Fibroblast of skin of left quadriceps (primary cell): ENCODE measurements around the gene EPB41L5.
A peak's percentile ranks its signal among the peaks of the same experiment; 100 is the strongest.
"Not testable (repeated sequence)": the region's sequence is repeated elsewhere in the genome, so short reads cannot be mapped to it uniquely, and the experiment has no call there.

Experiments used
- DNase-seq, 2 experiments: peaks; one replicate each; pipeline ENCODE4 v3.0.0-alpha.2; 2013; ENCODE audit warnings: low read depth in 2 of 2

The EPB41L5 gene

DNA sequence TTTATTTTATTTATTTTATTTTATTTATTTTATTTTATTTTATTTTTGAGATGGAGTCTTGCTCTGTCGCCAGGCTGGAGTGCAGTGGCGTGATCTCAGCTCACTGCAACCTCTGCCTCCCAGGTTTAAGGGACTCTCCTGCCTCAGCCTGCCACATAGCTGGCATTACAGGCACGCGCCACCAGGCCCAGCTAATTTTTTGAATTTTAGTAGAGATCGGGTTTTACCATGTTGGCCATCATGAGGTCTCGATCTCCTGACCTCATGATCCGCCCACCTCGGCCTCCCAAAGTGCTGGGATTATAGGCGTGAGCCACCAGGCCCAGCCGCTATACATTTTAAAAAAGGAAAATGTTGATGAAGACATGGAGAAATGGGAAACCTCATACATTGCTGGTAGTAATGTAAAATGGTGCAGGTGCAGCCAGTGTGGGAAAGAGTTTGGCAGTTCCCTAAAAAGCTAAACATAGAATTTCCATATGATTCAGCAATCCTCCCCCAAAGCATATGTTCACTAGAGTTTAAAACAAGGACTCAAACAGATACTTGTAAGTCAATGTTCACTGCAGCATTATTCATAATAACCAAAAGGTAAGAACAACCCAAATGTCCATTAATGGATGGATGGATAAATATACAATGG is 187.1 kb downstream of the EPB41L5 start:
- DNase-seq = not testable (repeated sequence)

DNA sequence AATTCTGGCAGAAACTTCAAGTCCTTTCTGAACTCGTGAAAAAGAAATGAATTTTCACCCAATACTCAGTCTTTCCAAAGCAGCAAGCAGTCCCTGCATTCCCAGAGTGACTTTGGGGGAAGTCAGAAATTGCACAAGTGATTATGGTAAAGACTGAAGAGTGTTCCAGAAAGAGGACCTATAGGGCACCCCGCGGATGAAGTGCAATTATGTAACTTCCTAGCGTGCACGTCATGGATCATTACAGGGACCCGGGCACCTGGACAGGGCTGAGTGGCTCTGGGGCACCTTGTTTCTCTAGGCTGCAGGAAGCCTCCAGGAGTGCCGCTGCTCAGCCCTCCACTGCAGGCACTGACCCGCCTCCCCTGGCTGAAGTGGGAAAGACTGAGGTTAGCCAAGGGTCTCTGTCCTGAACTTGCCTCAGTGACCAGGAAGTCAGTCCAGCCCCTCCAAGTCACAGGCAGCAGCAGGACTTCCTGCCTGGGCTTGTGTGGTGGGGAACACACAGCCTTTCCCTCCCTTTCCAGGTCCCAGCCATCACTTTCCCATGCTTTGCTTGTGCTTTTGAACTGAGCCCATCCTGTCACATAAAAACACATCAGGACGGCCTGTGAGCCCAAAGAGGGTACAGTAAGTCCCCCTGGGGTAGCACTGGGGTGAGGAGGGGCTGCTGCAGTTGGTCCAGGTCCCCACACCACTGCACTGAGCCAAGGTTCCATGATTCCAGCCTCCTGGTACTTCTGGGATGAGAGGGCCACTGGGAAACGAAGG is 190.6 kb downstream of the EPB41L5 start:
- DNase-seq = no peak

- no peak for DNase-seq
These were observed 191.1 kb downstream of the EPB41L5 start for GRCh38 chr2:120204022-120204405.

- DNase-seq = no peak
These were observed 191.5 kb downstream of the EPB41L5 start for GRCh38 chr2:120204417-120204816.

GRCh38 chr2:120204945-120205670 is 192.2 kb downstream of the EPB41L5 start:
- DNase-seq = no peak

- no peak for DNase-seq
These were observed 193.2 kb downstream of the EPB41L5 start for GRCh38 chr2:120206022-120206581.

DNA sequence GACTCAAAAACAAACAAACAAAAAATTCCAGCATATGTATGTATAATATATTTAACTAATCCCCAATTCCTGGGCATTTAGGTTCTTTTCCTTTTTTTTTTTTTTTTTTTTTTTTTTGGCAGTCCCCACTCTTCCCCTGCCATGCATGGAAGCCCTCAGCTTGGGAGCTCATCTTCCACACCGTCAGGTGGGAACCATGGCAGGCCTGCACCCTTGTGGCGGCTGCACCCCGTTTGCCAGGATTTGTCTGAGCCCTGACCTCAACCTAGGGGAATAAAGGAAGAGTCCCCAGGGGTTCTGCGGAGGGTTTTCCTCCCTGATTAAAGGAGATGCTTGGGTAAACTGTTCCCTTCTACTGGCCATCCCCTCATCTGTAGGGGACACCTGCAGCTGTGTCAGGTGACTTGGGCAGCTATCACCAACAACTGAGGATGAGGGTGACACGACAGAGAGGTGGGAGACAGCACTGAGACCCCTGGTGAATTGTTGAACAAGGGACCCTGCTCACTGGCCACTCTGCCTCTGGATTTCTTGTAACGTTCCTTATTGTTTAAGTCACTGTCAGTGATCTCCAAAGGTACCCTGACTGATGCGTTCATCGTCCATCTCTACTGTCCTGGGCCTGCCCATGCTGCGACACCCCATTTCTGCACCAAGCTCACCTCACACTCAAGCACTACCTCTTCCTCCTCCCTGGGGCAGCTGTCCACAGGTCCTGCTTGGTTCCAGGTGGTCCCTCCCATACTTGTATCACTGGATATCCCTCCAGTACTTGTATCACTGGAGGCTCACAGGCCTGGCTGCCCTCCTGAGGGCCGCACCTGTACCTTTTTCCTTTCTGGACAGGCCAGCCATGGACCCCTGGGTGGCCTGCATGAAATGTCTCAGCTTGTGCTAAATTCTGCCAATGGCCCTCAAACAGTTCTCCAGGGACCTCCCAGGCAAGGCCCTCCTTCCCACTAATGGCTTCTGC is 195.8 kb downstream of the EPB41L5 start:
- no peak for DNase-seq

DNA sequence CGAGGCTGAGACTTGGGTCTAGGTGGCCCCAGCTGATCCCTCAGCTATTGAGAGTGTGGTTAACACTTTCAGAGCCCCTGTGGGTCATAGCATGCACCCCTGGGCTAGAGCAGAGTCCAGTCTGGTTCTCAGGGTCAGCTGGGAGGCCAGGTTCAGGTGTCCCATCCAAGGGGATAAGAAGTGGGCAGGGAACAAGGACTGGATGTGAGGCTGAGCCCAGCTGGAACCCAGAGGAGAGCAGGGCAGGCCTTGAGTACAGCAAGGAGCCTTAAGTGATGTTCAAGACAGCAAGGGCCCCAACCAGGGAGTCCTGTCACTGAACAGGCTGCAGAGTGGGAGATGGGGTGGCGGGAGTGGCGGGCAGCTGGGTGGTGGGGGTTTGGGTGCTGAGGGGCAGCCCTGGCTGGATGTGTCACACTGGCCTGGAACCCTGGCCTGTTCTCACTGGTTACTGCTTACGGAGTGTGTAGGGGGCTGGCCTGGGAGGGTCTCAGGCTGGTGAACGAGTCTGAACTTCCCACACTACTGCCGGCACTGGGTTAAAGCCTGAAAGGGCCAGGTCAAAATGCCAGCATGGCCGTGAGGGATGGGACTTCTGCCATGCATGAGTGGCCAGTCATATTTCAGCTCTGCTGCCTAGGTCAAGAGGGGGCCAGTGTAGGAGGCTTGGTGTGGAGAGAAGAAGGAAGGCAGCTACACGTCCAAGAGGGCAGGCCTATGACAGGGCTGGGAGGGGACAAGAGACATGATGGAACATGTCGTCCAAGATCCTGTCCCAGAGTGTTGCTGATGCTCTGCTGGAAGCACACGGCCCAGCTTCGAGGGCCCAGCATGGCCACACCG is 196.8 kb downstream of the EPB41L5 start:
- no peak for DNase-seq

DNA sequence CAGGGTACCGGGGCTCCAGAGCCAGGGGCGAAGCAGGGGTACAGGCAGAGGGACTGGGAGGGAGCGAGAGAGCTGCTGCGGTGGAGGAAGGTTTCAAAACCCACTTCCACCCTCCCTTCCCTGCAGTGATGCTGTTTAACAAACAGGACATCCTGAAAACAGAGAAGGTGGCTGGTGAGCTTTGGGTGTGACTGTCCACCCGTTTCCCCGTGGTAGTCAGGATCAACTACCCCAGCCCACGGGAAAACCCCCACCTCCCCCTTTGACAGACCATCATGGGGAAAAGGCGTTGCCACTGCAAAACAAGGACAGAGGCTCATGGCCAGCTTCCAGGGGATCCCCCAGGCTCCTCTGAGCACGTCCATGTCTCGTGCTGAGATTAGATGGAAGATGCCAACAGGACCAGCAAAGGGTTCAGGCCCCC is 197.4 kb downstream of the EPB41L5 start:
- DNase-seq = no peak

GRCh38 chr2:120218181-120218580 is 205.3 kb downstream of the EPB41L5 start:
- DNase-seq = no peak

DNA sequence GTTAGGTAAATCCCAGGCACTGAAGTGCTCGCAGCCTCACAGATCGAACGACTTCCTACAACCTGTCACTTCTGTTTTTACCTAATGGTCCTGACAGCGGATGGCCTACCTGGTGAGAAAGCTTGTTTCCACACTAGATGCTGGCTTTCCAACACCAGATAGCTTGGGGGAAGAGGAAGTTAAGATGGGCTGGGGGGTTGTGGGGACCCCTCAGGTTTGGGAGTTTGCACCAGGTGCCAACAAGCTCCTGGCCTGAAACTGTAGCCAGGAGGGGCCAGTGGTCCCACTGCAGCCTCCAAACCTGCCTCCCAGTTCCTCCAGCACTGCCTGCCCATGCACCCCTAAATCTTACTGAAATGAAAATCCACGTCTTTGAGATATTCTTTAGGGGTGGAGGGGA is 206.4 kb downstream of the EPB41L5 start:
- DNase-seq = no peak

DNA sequence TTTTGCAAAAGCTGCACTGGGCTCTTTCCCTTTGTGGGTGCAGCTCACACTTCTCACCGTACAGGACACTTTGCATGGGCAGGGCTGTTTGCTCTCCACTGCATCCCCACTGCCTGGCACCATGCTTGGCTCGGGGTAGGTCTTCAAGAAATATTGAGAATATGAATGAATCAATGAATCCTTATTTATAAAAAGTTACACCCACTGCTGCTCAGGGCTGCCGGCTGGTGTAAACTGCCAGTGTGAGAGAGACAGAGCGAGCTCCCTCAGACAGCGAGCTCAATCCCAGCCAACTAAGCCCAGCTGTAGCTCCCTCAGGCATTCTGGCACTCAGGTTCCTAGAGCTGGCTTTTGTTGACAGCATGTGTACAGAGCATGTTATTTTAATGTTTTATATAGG is 206.9 kb downstream of the EPB41L5 start:
- no peak for DNase-seq

GRCh38 chr2:120220756-120221155 is 207.9 kb downstream of the EPB41L5 start:
- DNase-seq = no peak

DNA sequence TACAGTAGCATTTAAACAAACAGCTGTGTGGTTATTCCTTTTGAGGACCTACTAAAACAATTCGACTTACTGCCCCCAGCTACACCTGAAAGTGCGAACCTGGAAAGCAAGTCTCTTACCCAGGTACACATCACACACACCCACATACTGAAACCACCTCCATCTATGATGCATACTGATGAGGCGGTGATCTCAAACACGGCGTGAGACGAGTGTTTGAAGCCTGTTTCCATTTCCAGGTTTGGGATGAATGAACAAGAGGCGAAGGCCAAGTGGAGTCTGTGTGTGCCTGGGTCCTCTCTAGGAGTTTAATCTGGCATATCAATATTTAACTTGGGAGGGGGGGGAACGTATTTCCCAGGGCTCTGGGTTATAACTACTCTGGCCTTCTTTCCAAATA is 208.7 kb downstream of the EPB41L5 start:
- no peak for DNase-seq

DNA sequence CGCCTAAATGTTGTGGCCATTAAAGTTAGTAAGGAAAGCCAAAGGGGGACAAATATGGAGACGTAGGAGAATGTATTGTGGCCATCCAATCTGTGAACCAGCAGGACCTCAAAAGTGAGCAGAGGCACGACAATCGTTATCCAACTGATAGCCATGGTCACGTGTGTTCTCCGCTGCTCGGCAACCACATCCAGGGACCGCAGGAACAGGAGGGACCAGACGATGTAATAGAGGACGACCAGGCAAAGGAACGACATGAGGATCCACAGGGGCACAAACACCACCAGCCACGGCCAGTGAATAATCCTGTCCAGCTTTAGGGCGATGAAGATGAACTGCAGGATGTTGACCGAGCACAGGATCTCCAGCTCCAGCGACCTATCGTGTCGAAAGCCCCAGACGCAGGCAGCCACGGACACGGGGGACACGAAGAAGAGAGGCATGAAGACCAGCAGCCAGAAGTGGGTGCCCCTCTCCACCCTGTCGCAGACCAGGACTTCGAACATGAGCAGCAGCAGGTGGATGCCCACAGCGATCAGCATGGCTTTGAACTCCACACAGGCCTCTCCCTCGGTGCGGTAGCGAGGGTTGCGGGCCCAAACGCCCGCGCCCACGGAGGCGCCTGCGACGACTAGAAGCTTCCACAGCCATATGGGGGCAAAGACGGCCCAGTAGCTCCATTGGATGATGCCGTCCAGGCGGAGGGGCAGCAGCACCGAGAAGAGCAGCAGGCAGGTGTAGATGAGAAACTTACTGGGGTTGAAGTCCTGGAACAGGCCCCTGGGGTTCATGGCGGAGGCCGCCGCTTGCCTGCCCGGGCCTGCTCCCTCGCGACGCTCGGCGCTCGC is 209.5 kb downstream of the EPB41L5 start:
- no peak for DNase-seq

- peak; percentile 64 to 70 for DNase-seq
These were observed 210.4 kb downstream of the EPB41L5 start, which contains the start of gene TMEM185B for GRCh38 chr2:120223034-120223912. TSS of gene TMEM185B (minus strand) at chr2:120223400. CDS start at chr2:120222976, 424 bp downstream.

- DNase-seq = no peak
These were observed 211.4 kb downstream of the EPB41L5 start for GRCh38 chr2:120224256-120224655.
